K562 treated with DMSO at 1 percent for 48 hours (cell line): ENCODE measurements around the gene NGRN. TPM values are rescaled to one million over a fixed set of nuclear protein-coding genes. Genes with fewer than 3 reads are reported as not detected.

Experiments used
- total RNA-seq: library from RNA; unstranded; fragments of 300-600 nt; gene quantifications from 2 replicates; pipeline ENCODE4 v1.2.3, GENCODE V29; 2022; ENCODE audit warnings: low replicate concordance; ENCODE audit errors: extremely low read depth

The NGRN gene, protein sequence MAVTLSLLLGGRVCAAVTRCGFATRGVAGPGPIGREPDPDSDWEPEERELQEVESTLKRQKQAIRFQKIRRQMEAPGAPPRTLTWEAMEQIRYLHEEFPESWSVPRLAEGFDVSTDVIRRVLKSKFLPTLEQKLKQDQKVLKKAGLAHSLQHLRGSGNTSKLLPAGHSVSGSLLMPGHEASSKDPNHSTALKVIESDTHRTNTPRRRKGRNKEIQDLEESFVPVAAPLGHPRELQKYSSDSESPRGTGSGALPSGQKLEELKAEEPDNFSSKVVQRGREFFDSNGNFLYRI
- not detected in 2 replicates for total RNA-seq

DNA sequence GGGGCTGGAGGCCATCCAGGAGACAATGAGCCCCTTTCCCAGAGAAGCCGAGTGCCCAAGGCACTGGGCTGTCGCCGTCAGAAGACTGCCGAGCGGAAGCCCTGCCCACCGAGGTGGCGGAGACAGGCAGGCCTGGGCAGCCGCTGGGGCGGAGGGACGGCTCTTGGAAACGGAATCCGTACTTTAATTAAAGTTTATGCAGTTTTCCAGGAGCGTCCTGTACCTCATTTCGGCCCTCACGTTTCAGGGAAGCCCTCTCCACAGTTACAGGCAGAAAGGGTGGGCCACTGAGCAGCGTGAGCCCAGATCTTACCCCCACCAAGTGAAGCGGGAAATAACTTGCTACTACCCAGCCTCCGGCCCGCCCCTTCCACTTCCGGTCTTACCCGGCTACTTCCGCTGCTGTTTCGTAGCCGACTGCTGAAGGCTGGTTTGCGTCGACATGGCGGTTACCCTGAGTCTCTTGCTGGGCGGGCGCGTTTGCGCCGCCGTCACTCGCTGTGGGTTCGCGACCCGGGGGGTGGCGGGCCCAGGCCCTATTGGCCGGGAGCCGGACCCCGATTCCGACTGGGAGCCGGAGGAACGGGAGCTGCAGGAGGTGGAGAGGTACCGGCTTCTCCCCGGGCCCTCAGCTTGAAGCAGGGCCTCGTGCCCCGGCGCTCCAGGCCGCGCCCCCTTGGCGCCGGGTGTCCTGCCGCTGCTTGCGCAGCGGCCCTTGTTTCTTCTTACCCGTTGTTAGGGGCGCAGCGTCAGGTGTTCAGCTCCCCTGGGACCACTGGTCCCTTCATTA lies at the start of gene NGRN:
NGRN (plus strand) TSS at position 402 of the 790 bp plus-strand sequence; CDS start at position 443, 41 bp downstream.

DNA sequence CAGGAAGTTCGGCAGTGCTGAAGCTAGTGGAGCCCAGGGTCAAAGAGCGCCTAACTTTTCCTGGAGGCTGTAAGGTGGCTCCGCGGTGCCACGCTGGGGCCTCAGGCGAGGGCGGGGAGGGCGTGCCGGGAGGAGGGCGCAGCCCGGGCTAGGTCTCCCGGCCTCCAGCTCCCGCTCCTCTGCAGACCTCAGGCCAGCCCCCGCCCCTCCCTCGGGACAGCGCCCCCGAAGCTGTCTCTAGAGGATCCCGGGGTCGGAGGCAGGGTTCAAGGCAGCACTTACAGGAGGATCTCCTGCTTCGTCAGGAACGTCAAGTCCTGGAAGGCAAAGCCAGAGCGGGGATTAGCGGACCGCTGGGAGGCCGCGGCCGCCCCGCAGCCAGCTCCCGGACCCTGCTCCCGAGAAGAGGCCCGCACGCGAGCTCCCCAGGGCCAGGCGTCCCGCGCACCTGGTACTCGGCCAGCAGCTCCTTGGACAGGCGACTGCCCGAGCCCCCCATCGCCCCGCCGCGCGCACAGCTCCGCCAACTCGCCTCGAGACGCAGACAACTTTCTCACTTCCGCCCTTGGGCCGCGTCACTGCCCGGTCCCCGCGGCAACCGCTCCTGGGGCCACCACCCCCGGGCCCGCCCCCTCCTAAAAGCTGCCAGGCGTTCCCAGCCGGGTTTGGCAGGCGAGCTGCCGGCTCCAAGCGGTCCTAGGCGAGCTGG lies 31.9 kb upstream of the NGRN start, which contains the start of gene CIB1:
CIB1 (minus strand) TSS at position 555 of the 709 bp plus-strand sequence; CDS start at position 499, 56 bp downstream.

DNA sequence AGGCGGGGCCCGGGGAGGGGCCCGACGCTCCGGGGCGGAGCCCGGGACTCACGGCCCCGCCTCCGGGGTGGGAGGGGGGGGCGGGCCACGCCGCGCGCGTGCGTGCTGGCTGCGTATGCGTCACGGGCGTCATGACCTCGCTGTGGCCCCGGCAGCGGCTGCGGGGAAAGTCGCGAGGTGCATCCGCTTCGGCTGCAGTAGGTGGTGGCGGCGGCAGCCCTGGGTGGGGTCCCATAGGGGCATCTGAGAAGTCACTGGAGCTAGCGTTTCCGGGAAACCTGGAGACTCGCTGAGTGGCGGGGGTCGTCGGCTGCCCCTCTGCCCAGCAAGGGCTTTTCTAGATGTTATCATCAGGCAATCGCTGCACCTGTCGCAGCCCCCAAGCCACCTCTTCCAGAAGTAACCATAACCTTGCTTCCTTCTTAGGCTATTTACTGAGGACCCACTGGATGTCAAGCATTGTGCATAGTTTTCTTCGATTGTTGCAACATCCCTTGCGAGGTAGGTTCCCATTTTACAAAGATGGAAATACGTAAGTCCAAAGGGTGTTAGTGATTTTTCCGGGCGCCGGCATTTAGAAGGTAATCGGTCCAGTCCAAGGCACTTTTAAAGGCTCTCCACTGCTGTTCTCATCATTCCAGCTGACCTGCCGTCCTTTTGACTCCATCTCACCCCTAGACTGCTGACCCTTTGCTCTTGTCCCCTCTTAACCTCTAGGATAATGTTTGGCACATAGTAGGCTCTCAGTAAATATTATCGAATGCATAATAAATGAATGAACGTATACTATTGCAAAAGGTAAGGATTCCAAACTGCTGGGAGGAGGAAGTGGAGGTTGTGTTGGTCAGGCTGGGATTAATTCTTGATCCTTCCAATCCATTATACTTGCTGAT lies 31.1 kb upstream of the NGRN start, which contains the start of gene GDPGP1:
GDPGP1 (plus strand) TSS at position 114 of the 893 bp plus-strand sequence. CDS start 6,700 bp downstream, outside the sequence.

DNA sequence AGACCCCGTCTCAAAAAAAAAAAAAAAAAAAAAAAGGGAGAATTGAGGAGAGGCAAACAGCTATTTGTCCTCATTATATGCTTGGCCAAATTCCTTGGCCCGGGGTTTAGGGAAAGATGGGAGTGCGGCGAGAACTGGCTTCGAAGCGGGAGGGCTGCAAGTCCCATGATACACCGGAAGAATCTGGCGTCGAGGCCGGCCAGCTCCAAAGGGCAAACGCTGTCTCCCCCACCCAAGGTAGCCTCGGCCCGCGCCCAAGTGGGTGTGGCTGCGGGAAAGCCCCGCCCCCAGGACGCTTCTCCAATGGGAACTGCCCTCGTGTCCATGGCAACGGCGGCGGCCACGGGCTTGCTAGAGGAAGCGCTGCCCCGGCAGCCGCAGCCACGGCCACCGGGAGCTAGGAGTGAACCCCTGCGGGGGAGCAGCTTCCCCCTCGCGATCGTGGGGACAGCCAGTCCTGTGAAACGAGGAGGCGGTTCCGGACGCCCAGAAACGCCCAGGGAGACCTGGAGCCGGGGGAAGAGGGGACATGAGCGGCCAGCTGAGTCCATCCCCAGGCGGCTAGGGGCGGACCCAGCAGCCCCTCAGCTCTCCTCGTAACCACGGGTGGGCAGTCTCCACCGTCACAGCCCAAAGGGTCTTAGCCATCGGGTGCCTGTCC lies 16.1 kb upstream of the NGRN start, which contains the start of gene TTLL13:
TTLL13 (plus strand) TSS at position 354 of the 661 bp plus-strand sequence. CDS start 1,075 bp downstream, outside the sequence.

Other genes with a start within 250 kb of the NGRN start
- gene IDH2, start 163.2 kb upstream of the NGRN start, total RNA-seq: not detected in 2 replicates
- gene SEMA4B, start 64.3 kb upstream of the NGRN start, total RNA-seq: not detected in 2 replicates
- gene CIB1, start 31.7 kb upstream of the NGRN start, total RNA-seq: not detected in 2 replicates
- not detected in 2 replicates for gene GDPGP1, start 31.5 kb upstream of the NGRN start, total RNA-seq
- not detected in 2 replicates for gene TTLL13, start 16.1 kb upstream of the NGRN start, total RNA-seq
- gene ZNF774, start 86.6 kb downstream of the NGRN start, total RNA-seq: not detected in 2 replicates
- 96.8 TPM in 1 of 2 replicates, not detected in the other for gene IQGAP1, start 122.6 kb downstream of the NGRN start, total RNA-seq